ENCODE measurements around the gene OCEL1. TPM values are rescaled to one million over a fixed set of nuclear protein-coding genes. Genes with fewer than 3 reads are reported as not detected.

The OCEL1 gene
- total RNA-seq, 2 experiments from 2014 or later, result 10.2 to 29.5 TPM

DNA sequence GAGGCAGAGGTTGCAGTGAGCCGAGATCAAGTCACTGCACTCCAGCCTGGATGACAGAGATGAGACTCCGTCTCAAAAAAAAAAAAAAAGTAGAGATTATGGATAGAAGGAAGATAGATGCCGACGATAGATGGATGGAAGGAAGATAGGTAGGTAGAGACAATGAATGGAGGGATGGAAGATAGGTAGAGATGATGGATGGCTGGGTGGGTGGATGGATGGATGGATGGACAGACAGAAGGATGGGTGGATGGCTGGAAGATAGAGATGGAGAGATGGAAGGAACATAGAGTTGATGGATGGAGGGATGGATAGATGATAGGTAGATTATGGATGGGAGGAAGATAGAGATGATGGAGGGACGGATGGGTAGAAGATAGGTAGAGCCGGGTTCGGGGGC, 29.4 kb upstream of the OCEL1 start:
- intact Hi-C loops (cut with micrococcal nuclease; ENCODE audit: unreplicated experiment), result no loop called here
- H3K4me2 ChIP-seq (ENCODE audit: low read length), result no peak overlapping the region
- no peaks in the 10 kb centered on the region for H3K79me2 ChIP-seq (ENCODE audit: insufficient read depth, low read depth, low read length)
- no TSS peak for BruUV-seq (replicated peaks)
- no peak overlapping the region for H3K27ac ChIP-seq (ENCODE audit: low read depth, low read length, poor library complexity, severe bottlenecking)
- no peak overlapping the region for H3K4me3 ChIP-seq (ENCODE audit: low read depth, low read length, poor library complexity, severe bottlenecking)
- H4K20me1 ChIP-seq (ENCODE audit: insufficient read depth, low read length), result no peaks in the 10 kb centered on the region
- no peaks in the 10 kb centered on the region for H3K9me2 ChIP-seq (ENCODE audit: insufficient read depth, low read length)
- TF ChIP-seq, protein P1, sequence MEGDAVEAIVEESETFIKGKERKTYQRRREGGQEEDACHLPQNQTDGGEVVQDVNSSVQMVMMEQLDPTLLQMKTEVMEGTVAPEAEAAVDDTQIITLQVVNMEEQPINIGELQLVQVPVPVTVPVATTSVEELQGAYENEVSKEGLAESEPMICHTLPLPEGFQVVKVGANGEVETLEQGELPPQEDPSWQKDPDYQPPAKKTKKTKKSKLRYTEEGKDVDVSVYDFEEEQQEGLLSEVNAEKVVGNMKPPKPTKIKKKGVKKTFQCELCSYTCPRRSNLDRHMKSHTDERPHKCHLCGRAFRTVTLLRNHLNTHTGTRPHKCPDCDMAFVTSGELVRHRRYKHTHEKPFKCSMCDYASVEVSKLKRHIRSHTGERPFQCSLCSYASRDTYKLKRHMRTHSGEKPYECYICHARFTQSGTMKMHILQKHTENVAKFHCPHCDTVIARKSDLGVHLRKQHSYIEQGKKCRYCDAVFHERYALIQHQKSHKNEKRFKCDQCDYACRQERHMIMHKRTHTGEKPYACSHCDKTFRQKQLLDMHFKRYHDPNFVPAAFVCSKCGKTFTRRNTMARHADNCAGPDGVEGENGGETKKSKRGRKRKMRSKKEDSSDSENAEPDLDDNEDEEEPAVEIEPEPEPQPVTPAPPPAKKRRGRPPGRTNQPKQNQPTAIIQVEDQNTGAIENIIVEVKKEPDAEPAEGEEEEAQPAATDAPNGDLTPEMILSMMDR (conservative IDR thresholded peaks at IDR 0.05; ENCODE audit: low read length), result no peak
- TF ChIP-seq EZH2phosphoT487 (IDR thresholded peaks at IDR 0.05; ENCODE audit: borderline replicate concordance, low read depth, low read length), result no peak
- DNase-seq (ENCODE audit: low spot score), result no peak
- ChIA-PET POLR2A (no interaction called here), CTCF (ENCODE audit: unreplicated experiment) (no interaction called here)
- no peaks in the 10 kb centered on the region; the same call in 1 of the 2 replicates for H3K9me3 ChIP-seq (ENCODE audit: low read length)
- no peak overlapping the region for H2AFZ ChIP-seq (ENCODE audit: low read length)
- H3K36me3 ChIP-seq (ENCODE audit: insufficient read depth, low read length), result peaks cover 83% of the 10 kb centered on the region
- H3K4me1 ChIP-seq (ENCODE audit: insufficient read depth, low read length, poor library complexity, severe bottlenecking), result peaks cover 20% of the 10 kb centered on the region

DNA sequence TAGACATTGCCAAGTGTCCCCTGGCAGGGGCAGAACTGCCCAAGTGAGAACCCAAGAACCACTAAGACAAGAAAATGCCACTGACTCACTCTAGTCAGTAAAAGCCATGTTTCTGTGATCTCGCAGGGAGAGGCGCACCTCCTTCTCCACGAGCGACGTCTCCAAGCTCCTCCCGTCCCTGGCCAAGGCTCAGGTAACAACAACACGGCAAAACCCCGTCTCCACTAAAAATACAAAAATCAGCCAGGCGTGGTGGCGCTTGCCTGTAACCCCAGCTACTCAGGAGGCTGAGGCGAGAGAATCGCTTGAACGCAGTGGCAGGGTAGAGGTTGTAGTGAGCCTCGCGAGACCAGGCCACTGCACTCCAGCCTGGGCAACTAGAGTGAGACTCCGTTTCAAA, 28.4 kb upstream of the OCEL1 start:
- no peak overlapping the region for H3K4me2 ChIP-seq (ENCODE audit: low read length)
- POLR2A ChIA-PET, result no interaction called here
- H3K4me3 ChIP-seq (ENCODE audit: low read depth, low read length, poor library complexity, severe bottlenecking), result no peak overlapping the region
- intact Hi-C loops (cut with micrococcal nuclease; ENCODE audit: unreplicated experiment), result no loop called here
- H2AFZ ChIP-seq (ENCODE audit: low read length), result no peak overlapping the region
- peaks cover 12% of the 10 kb centered on the region for H3K4me1 ChIP-seq (ENCODE audit: insufficient read depth, low read length, poor library complexity, severe bottlenecking)
- peaks cover 91% of the 10 kb centered on the region for H3K36me3 ChIP-seq (ENCODE audit: insufficient read depth, low read length)
- TF ChIP-seq, protein P1 (conservative IDR thresholded peaks at IDR 0.05; ENCODE audit: low read length), result no peak
- TF ChIP-seq EZH2phosphoT487 (IDR thresholded peaks at IDR 0.05; ENCODE audit: borderline replicate concordance, low read depth, low read length), result no peak
- no peaks in the 10 kb centered on the region; the same call in 1 of the 2 replicates for H3K9me3 ChIP-seq (ENCODE audit: low read length)
- BruUV-seq (replicated peaks), result no TSS peak
- DNase-seq (ENCODE audit: low spot score), result no peak
- no peaks in the 10 kb centered on the region for H4K20me1 ChIP-seq (ENCODE audit: insufficient read depth, low read length)
- no peaks in the 10 kb centered on the region for H3K9me2 ChIP-seq (ENCODE audit: insufficient read depth, low read length)
- no peaks in the 10 kb centered on the region for H3K79me2 ChIP-seq (ENCODE audit: insufficient read depth, low read depth, low read length)
- H3K27ac ChIP-seq (ENCODE audit: low read depth, low read length, poor library complexity, severe bottlenecking), result no peak overlapping the region
- CTCF ChIA-PET (ENCODE audit: unreplicated experiment), result no interaction called here

DNA sequence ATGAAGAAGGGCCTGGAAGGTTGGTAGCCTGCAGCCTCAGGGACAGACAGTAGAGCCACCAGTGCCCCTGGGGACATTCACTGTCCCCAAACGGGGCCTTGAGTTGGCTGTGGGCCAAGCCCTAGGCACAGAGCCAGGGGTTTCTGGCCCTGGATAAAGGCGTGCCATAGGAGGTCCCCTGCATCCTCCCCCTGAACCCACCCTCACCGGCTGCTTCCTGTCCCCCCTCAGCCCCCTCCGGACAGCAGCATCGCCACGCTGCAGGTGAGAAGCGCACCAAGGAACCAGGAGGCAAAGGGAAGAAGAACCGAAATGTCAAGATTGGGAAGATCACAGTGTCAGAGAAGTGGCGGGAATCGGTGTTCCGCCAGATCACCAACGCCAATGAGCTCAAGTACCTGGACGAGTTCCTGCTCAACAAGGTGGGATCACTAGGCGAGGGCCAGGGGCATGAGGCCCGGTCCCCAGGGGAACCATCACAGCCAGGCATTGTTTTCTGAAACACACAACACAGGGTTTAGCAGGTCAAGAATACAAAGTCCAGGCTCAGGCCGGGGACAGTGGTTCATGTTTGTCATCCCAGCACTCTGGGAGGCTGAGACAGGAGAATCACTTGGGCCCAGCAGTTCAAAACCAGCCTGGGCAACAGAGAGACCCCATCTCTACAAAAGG, 25.5 kb upstream of the OCEL1 start:
- Histone ChIP-seq H3K9me2 (ENCODE audit: insufficient read depth, low read length) (no peaks in the 10 kb centered on the region), H3K36me3 (ENCODE audit: insufficient read depth, low read length) (peaks cover 91% of the 10 kb centered on the region), H3K4me1 (ENCODE audit: insufficient read depth, low read length, poor library complexity, severe bottlenecking) (no peaks in the 10 kb centered on the region), H4K20me1 (ENCODE audit: insufficient read depth, low read length) (no peaks in the 10 kb centered on the region), H3K4me3 (ENCODE audit: low read depth, low read length, poor library complexity, severe bottlenecking) (no peak overlapping the region), H3K79me2 (ENCODE audit: insufficient read depth, low read depth, low read length) (no peaks in the 10 kb centered on the region), H3K4me2 (ENCODE audit: low read length) (no peak overlapping the region), H2AFZ (ENCODE audit: low read length) (no peak overlapping the region), H3K9me3 (ENCODE audit: low read length) (no peaks in the 10 kb centered on the region), H3K27ac (ENCODE audit: low read depth, low read length, poor library complexity, severe bottlenecking) (no peak overlapping the region)
- POLR2A ChIA-PET, result no interaction called here
- TF ChIP-seq, protein P1 (conservative IDR thresholded peaks at IDR 0.05; ENCODE audit: low read length), result no peak
- TF ChIP-seq EZH2phosphoT487 (IDR thresholded peaks at IDR 0.05; ENCODE audit: borderline replicate concordance, low read depth, low read length), result no peak
- BruUV-seq (replicated peaks), result no TSS peak
- DNase-seq (ENCODE audit: low spot score), result no peak
- intact Hi-C loops (cut with micrococcal nuclease; ENCODE audit: unreplicated experiment), result no loop called here
- CTCF ChIA-PET (ENCODE audit: unreplicated experiment), result interaction anchor here (1.2 kb wide), 1 partner anchor 15 kb away, joined by 3 read pairs; the partner anchor contains the start of gene USE1

All from OCI-LY7 (cell line).